ENCODE results near the gene CPEB1.

DNA sequence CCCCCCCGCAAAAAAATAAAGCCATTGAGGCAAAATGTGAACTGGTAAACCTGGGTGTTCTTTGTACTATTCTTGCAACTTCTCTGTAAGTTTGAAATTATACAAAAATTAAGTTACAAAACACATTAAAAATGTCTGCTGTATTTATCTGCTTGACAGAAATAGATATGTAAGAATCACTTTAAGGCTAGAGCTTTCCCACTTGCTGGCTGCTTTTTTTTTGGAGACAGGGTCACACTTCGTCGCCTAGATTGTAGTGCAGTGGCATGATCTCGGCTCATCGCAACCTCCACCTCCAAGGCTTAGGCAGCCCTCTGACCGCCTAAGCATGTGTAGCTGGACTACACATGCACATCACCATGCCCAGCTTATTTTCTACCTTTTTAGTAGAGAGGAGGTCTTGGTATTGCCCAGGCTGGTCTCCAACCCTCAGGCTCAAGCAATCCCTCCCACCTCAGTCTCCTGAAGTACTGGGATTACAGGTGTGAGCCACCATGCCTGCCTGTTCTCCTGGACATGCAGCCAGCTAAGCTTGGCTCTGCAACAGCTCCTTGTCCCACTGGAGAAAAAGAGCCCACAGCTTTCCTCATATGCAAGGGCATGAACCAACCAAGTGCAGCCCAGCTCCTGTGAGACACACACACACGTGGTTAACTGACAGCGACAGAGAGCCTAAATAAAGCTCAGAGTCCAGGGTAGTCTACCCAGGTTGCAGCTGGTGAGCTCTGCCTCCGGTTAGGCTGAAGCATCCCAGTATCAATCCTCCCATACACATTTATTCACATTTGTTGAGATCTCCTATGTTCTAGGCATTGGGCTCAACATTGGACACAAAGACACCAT lies 111.4 kb downstream of the CPEB1 start:
- no peak; the same call in none of the 2 replicates for TF ChIP-seq POLR2AphosphoS5 (IDR thresholded peaks at IDR 0.05; ENCODE audit: low read depth)
- TF ChIP-seq, protein P1, sequence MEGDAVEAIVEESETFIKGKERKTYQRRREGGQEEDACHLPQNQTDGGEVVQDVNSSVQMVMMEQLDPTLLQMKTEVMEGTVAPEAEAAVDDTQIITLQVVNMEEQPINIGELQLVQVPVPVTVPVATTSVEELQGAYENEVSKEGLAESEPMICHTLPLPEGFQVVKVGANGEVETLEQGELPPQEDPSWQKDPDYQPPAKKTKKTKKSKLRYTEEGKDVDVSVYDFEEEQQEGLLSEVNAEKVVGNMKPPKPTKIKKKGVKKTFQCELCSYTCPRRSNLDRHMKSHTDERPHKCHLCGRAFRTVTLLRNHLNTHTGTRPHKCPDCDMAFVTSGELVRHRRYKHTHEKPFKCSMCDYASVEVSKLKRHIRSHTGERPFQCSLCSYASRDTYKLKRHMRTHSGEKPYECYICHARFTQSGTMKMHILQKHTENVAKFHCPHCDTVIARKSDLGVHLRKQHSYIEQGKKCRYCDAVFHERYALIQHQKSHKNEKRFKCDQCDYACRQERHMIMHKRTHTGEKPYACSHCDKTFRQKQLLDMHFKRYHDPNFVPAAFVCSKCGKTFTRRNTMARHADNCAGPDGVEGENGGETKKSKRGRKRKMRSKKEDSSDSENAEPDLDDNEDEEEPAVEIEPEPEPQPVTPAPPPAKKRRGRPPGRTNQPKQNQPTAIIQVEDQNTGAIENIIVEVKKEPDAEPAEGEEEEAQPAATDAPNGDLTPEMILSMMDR (conservative IDR thresholded peaks at IDR 0.05; ENCODE audit: low read depth in 2 of 2) = no peak
- no peak for TF ChIP-seq EZH2phosphoT487 (IDR thresholded peaks at IDR 0.05; ENCODE audit: unreplicated experiment)
